GM12801 (cell line): ENCODE results near the gene EMC10.

Source experiments
- TF ChIP-seq, protein P1 (sequence below): IDR thresholded peaks from one replicate; pipeline ENCODE4 v1.5.1; 2011; ENCODE audit warnings: control low read depth; ENCODE audit not compliant: insufficient read length; ENCODE audit errors: extremely low read depth

Gene EMC10

DNA sequence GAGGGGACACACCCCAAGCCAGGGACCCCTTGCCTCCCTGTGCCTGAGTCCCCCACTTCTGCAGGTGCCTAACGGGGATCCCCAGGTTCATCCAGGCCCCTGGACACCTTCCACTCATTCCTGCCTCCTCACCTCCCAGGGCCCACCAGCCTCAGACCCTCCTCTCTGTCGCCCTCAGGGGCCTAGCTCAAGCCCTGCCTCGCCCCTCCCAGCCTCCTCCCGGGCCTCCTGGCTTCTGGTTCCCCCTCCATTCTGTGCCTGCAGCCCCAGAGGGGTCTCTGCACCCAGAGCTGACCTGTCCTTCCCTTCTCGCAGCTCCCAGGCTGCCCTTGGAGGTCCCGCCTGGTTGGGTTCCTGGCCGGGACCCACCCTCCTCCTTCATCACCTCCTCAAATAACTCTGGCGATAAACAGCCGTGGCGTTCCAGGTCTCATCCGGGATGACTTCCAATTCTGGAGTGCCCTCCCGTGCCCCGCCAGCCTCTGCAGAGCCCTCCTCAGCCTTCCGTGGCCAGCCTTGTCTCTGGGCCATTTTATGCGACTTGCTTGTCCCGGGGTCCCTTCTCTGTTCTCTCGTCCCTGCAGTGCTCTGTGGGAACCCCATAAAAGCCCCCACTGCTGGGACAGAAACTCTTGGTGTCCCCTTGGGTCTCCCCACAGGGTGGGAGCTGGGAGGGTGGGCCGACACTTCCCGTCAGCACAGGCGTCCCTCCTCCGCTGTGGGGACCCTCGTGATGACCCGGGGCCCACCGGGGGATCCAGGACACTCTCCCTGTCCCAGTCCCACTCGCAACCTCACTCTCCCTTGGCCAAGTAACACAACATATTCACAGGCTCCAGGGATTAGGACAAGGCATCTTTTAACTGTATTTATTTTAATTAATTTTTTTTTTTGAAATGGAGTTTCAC lies 25.5 kb downstream of the EMC10 start:
- TF ChIP-seq, protein P1, sequence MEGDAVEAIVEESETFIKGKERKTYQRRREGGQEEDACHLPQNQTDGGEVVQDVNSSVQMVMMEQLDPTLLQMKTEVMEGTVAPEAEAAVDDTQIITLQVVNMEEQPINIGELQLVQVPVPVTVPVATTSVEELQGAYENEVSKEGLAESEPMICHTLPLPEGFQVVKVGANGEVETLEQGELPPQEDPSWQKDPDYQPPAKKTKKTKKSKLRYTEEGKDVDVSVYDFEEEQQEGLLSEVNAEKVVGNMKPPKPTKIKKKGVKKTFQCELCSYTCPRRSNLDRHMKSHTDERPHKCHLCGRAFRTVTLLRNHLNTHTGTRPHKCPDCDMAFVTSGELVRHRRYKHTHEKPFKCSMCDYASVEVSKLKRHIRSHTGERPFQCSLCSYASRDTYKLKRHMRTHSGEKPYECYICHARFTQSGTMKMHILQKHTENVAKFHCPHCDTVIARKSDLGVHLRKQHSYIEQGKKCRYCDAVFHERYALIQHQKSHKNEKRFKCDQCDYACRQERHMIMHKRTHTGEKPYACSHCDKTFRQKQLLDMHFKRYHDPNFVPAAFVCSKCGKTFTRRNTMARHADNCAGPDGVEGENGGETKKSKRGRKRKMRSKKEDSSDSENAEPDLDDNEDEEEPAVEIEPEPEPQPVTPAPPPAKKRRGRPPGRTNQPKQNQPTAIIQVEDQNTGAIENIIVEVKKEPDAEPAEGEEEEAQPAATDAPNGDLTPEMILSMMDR: no peak

GRCh38 chr19:50505856-50506611 lies 29.7 kb downstream of the EMC10 start:
- TF ChIP-seq, protein P1: no peak

DNA sequence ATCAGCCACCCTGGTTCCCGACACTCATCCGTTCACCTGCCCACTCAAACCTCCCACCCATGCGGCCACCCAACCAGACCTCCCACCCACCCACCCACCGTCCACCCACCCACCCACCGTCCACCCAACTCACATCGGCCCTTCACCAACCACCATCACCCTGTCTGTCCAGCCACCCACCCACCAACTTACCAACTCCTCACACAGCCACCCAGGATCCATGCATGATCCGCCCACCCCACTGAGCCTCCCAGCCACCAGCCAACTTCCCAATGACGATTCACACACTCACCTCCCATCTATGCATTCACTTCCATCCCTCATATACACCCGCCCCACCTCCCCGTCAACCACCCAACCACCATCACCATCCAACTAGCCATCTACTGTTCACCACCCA lies 30.4 kb downstream of the EMC10 start:
- TF ChIP-seq, protein P1: no peak

GRCh38 chr19:50507376-50507775 lies 31.1 kb downstream of the EMC10 start:
- TF ChIP-seq, protein P1: no peak

DNA sequence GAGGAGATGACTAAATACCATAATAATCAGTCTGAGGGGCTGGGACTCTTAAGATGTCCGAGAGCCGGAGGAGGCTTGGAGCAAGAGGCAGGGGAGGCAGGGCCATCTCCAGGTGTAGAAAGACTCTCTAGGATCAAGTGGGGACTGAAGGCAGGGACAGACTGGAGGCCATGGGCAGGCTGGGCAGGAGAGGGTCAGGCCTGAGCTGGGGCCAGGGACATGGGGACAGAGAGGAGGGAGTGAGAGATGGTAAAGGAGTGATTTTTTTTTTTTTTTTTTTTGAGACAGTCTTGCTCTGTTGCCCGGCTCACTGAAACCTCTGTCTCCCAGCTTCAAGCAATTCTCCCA lies 32.5 kb downstream of the EMC10 start:
- TF ChIP-seq, protein P1: no peak

DNA sequence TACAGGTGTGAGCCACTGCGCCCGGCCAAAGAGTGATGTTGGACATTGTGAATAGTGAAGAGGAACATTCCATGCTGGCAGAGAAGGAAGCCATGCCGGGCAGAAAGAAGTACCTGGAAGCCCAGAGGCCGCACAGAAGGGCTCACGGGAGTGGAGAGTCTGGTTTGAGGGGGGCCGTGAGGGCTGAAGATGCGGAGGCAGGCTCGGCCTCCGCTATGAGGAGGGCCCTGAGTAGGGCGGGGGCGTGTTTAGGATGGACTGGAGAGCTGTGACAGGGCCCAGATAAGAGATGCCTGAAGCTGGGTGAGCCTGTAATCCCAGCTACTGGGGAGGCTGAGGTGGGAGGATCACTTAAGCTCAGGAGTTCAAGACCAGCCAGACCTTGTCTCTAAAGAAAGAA lies 33.1 kb downstream of the EMC10 start:
- TF ChIP-seq, protein P1: no peak

GRCh38 chr19:50510121-50510670 lies 33.9 kb downstream of the EMC10 start:
- TF ChIP-seq, protein P1: no peak
